Effector memory CD4-positive, alpha-beta T cell (primary cell): ENCODE results near the gene IPO9.
A peak's percentile ranks its signal among the peaks of the same experiment; 100 is the strongest.

Source experiments
- DNase-seq, 3 donors: peaks; one replicate each; pipeline ENCODE4 v3.0.0-alpha.2; 2020
- H3K27ac ChIP-seq: 2 replicates; pipeline ENCODE4 v1.7.0; 2013; ENCODE audit warnings: mild to moderate bottlenecking, low read length, moderate library complexity; ENCODE audit not compliant: insufficient read depth, poor library complexity, severe bottlenecking
- H3K27me3 ChIP-seq: replicated peaks from 2 replicates; pipeline ENCODE4 v1.7.0; 2013; ENCODE audit warnings: mild to moderate bottlenecking, low read length; ENCODE audit not compliant: insufficient read depth, control insufficient read depth, poor library complexity, severe bottlenecking
- H3K36me3 ChIP-seq: 2 replicates; pipeline ENCODE4 v1.7.0; 2013; ENCODE audit warnings: mild to moderate bottlenecking, low read length, moderate library complexity; ENCODE audit not compliant: control insufficient read depth, insufficient read depth
- H3K4me1 ChIP-seq: 2 replicates; pipeline ENCODE4 v1.7.0; 2013; ENCODE audit warnings: low read length, mild to moderate bottlenecking; ENCODE audit not compliant: control insufficient read depth, insufficient read depth, poor library complexity, severe bottlenecking
- H3K4me3 ChIP-seq: 2 replicates; pipeline ENCODE4 v1.7.0; 2013; ENCODE audit warnings: low read length, low read depth, mild to moderate bottlenecking; ENCODE audit not compliant: insufficient read depth, poor library complexity, severe bottlenecking
- H3K9me3 ChIP-seq: 2 replicates; pipeline ENCODE4 v1.7.0; 2013; ENCODE audit warnings: mild to moderate bottlenecking, low read length, moderate library complexity; ENCODE audit not compliant: control insufficient read depth

IPO9 gene

DNA sequence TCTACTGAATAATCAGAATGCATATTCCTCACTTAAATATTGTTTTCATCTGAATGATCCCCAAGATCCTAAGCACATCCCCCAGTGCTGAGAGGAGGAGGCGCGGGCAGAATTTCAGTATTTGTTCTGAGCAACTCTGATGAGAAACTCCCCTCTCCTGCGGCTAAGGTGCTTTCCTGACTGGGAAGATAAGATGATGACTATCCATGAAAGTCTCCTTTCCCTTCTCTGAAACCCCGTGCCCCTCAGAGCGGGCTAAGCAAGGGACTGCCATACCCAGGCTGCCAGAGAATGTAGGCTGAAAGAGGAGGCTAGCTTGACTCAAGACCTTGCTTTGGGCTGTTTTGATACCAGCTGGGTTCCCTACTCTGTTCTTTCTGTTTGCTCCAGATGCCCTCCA, 39.7 kb upstream of the IPO9 start:
- DNase-seq: no peak
- Histone ChIP-seq H3K27ac (no peak overlapping the region), H3K9me3 (no peaks in the 10 kb centered on the region), H3K27me3 (no peaks in the 10 kb centered on the region), H3K36me3 (no peaks in the 10 kb centered on the region), H3K4me1 (no peaks in the 10 kb centered on the region), H3K4me3 (no peak overlapping the region)

DNA sequence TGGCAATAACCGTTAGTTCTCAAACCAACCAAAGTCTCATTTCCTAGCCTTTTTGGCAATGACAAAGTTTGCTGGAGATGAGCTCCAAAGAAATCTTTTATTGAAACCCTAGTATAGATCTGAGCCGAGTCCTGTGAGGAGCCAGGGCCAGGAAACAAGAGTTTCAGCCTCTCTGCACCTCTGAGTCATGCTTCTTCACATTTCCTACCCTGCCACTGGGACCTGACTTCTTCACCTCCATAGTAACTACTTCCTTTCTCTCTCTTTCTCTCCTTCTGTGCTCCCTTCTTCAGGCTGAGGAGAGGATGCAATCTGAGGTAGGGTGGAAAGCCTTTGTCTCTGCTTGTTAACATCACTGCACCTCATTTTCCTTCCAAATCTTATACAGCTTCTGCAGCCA, 38.7 kb upstream of the IPO9 start:
- H3K27me3 ChIP-seq: no peaks in the 10 kb centered on the region
- H3K27ac ChIP-seq: no peak overlapping the region
- no peaks in the 10 kb centered on the region for H3K36me3 ChIP-seq
- no peaks in the 10 kb centered on the region for H3K9me3 ChIP-seq
- no peak overlapping the region for H3K4me3 ChIP-seq
- H3K4me1 ChIP-seq: no peaks in the 10 kb centered on the region
- no peak for DNase-seq

DNA sequence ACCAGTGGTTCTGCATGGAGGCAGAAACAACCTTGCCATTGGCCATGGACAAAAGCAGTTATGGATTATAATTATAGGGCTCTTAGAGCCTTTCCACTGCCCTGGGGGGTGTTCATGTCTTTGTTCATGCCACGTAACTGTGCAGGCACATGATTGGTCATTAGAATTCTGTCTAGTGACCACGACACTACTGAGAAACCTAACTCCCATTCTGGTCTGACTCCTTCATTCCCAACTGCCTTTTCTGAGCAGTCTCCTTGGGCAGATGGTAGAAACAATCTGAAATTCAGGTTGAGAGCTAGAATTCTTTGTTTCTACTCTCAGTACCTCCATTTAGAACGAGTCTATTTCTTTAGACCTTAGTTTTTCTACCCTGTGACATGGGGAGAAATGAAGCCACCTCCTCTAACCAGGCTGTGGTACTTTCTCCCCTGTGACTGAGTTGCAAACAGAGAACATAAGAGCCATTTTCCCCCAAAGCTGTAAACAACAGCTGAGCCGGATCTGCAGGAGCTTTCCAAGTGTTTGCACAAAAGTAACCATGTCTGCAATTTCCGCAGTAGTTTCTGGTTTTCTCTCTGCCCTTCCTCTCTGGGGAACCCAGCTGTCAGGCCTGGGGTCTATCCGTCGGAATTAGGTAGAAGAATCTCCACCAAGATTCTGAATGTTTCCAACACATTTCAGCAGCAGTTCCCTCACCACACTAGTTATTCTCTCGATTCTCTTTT, 37.7 kb upstream of the IPO9 start:
- no peaks in the 10 kb centered on the region for H3K27me3 ChIP-seq
- H3K4me3 ChIP-seq: no peak overlapping the region
- H3K36me3 ChIP-seq: no peaks in the 10 kb centered on the region
- no peak for DNase-seq
- H3K9me3 ChIP-seq: no peaks in the 10 kb centered on the region
- no peaks in the 10 kb centered on the region for H3K4me1 ChIP-seq
- H3K27ac ChIP-seq: no peak overlapping the region

DNA sequence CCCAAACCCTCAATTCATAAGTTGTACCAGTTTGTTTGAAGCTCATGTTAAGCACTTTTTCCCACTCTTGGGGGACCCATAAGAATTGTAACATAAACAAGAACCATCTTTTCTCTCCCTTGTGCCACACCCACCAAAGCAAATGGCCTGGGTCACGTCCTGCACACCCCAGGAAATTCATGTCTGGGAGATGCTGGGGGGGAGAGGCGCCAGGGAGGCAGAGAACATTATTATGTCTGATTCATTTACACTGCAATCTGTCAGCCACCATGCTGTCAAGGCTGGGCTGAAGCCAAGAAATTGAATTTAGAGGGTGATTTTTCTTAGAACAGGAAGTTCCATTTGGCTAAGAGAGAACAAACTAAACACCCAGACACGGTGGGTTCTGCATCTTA, 37.2 kb upstream of the IPO9 start:
- Histone ChIP-seq H3K27ac (no peak overlapping the region), H3K9me3 (no peaks in the 10 kb centered on the region), H3K4me3 (no peak overlapping the region), H3K4me1 (no peaks in the 10 kb centered on the region), H3K27me3 (no peaks in the 10 kb centered on the region), H3K36me3 (no peaks in the 10 kb centered on the region)
- DNase-seq: no peak

DNA sequence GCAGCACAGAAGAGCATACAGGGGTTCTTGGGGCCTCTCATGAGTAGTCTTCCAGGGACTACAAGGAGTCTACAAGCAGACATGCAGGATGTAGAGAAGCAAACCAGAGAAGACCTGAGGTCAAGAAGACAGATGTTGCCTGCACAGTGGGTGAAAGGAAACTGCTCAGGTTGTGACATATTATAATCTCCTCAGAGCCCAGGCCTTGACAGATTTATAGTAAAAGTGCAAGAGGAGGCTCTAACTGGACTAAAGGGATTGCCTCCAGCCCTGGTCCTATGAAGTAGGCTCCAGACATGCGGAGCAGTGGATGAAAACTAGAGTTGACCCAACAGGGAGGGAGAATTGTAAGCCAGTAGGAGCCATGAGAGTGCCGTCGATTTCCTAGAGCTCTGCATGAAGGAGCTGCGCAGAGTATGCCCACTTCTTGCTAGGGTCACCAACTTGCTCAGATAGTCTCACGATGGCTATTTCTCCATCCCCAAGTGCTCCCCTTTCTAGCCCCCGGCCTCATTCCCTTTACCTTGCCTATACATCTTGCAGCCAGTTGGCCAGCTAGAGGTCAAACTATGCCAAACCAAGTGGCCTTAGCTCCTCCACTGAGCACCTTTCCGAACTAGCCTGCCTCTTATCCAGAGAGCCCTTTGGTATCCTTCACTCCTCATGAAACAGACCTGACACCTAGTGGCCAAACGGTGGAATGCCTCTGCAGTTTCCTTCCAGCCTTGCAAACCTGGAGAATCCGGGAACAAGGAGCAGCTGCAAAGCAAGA, 36.2 kb upstream of the IPO9 start:
- H3K27me3 ChIP-seq: no peaks in the 10 kb centered on the region
- H3K36me3 ChIP-seq: no peaks in the 10 kb centered on the region
- H3K9me3 ChIP-seq: no peaks in the 10 kb centered on the region
- no peaks in the 10 kb centered on the region for H3K4me1 ChIP-seq
- peak; percentile 4 to 26 (median 6) for DNase-seq
- H3K4me3 ChIP-seq: no peak overlapping the region
- no peak overlapping the region for H3K27ac ChIP-seq

DNA sequence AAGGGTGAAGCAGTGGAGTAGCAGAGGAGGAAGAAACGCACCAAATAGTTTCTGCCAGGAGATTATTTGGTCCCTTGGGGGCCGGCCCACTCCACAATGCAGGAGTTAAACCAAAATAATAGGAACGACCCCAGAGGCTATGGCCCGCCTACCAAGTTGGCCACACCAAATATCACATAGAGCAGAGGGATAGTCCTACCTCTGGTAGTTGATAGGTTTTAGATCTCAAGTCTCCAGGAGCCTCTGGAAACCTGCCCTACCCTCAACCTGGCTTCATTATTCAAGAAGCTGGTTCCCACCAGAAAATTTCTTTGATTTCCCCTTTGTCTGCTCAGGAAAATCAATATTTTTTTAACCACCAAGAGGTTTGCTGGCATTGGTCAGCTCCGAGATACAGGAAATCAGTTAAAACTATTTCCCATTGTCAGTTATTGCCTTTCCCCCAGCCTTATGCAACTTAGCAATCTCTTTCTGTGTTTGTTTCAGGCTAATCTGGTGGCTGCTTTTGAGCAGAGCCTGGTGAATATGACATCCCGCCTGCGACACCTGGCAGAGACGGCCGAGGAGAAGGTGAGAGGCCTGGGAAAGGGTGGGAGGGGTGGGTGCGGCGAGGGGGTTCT, 35.5 kb upstream of the IPO9 start:
- Histone ChIP-seq H3K4me3 (no peak overlapping the region), H3K27me3 (no peaks in the 10 kb centered on the region), H3K27ac (no peak overlapping the region), H3K36me3 (no peaks in the 10 kb centered on the region), H3K4me1 (no peaks in the 10 kb centered on the region), H3K9me3 (no peaks in the 10 kb centered on the region)
- no peak for DNase-seq

DNA sequence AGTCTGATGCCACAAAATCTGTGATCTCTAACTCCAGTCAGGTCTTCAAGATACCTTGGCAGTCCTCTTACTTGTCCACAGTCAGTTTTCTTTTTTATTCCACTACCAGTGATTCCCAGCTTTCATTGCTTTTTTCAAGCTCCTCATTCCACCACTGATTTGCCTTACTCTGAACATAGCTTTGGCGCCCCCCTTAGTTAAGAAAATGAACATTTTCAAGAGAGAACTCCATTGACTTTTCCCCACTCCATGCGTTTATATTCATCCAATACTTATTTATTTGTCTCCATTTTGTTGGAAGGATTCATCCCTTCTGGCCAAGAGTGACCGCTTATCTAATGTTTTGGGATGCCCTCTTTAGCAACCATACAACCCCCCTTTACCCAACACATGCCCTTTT, 33.9 kb upstream of the IPO9 start:
- DNase-seq: no peak
- Histone ChIP-seq H3K9me3 (no peaks in the 10 kb centered on the region), H3K27me3 (no peaks in the 10 kb centered on the region), H3K4me3 (no peak overlapping the region), H3K27ac (no peak overlapping the region), H3K4me1 (no peaks in the 10 kb centered on the region), H3K36me3 (no peaks in the 10 kb centered on the region)

DNA sequence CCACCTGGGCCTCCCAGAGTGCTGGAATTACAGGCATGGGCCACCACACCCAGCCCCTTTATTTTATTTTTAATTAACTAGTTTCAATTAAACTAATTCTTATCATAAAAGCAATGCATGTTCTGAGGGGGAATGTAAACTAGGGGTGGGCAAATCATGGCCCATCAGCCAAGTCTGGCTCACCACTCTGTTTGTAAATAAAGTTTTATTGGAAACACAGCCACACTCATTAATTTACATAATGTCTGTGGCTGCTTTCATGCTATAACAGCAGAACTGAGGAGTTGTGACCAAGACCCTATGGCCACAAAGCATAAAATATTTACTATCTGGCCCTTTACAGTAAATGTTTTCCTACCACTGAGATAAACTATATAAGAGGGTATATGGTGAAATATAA, 28.7 kb upstream of the IPO9 start:
- no peak for DNase-seq

DNA sequence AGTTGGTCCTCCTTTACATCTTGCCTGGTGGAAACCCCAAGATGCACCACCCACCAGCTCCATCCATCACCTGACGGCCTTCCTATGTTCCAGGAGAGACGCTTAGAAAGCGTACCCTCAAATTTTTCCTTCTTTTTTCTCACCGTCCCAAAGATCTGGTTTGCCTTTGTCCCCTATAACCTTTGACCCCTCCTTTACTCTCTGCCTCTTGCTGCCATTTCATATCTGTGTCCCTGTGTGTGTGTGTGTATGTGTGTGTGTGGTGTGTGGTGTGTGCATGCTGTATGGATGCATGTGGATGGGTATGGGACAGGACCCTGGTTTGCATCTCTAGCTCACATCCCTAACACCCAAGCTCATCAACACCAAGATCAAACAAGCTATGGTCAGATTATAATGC, 22.2 kb upstream of the IPO9 start:
- no peak for DNase-seq
- no peak overlapping the region for H3K27ac ChIP-seq
- no peaks in the 10 kb centered on the region for H3K9me3 ChIP-seq
- H3K36me3 ChIP-seq: no peaks in the 10 kb centered on the region
- H3K27me3 ChIP-seq: no peaks in the 10 kb centered on the region
- H3K4me1 ChIP-seq: no peaks in the 10 kb centered on the region
- H3K4me3 ChIP-seq: no peak overlapping the region

More for the DNA sequence above, 28.7 kb upstream of the IPO9 start:
- no peaks in the 10 kb centered on the region for H3K9me3 ChIP-seq
- H3K4me1 ChIP-seq: no peaks in the 10 kb centered on the region
- H3K27ac ChIP-seq: no peak overlapping the region
- no peak overlapping the region for H3K4me3 ChIP-seq
- no peaks in the 10 kb centered on the region for H3K36me3 ChIP-seq
- H3K27me3 ChIP-seq: no peaks in the 10 kb centered on the region

DNA sequence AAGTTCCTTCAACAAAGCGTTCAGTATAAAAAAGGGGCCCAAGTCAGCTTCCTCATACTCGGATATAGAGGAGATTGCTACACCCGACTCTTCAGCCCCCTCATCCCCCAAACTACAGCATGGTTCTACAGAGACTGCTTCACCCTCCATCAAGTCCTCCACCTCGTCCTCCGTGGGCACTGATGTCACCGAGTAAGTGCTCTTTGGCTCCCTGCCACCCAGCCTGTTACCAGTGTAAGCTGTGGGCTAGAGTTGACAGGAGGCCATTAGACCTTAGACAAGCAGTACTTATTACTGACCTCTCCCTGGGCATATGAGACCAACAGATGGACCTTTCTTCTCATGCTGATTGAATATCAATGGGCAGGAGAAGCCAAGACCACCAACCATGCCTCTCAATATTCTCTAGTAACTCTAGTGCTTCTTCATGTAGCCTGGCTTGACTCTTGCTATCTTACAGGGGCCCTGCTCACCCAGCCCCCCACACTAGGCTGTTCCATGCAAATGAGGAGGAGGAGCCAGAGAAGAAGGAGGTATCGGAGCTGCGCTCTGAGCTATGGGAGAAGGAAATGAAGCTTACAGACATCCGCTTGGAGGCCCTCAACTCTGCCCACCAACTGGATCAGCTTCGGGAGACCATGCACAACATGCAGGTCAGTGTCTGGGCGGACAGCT, 20.9 kb upstream of the IPO9 start:
- H3K27me3 ChIP-seq: no peaks in the 10 kb centered on the region
- no peak overlapping the region for H3K27ac ChIP-seq
- DNase-seq: no peak
- H3K4me3 ChIP-seq: no peak overlapping the region
- H3K36me3 ChIP-seq: no peaks in the 10 kb centered on the region
- H3K4me1 ChIP-seq: no peaks in the 10 kb centered on the region
- no peaks in the 10 kb centered on the region for H3K9me3 ChIP-seq
